Mammary epithelial cell (primary cell): Measurements from ENCODE around the gene LSP1.

Source experiments
- EZH2 ChIP-seq: IDR thresholded peaks from 2 replicates; pipeline ENCODE4 v1.6.1; 2012; ENCODE audit warnings: low read length, inconsistent platforms, borderline replicate concordance
- TF ChIP-seq, protein P1 (sequence below), 2 donors: IDR thresholded peaks in 1 of 2; conservative IDR thresholded peaks in 1 of 2; 2 replicates each; pipeline ENCODE4 v1.5.1; 2011 to 2012; ENCODE audit warnings: inconsistent platforms in 2 of 2, low read length in 2 of 2, mild to moderate bottlenecking in 2 of 2, control low read depth in 1 of 2, low read depth in 1 of 2; ENCODE audit not compliant: insufficient read depth in 1 of 2; ENCODE audit errors: extremely low read depth in 1 of 2

DNA sequence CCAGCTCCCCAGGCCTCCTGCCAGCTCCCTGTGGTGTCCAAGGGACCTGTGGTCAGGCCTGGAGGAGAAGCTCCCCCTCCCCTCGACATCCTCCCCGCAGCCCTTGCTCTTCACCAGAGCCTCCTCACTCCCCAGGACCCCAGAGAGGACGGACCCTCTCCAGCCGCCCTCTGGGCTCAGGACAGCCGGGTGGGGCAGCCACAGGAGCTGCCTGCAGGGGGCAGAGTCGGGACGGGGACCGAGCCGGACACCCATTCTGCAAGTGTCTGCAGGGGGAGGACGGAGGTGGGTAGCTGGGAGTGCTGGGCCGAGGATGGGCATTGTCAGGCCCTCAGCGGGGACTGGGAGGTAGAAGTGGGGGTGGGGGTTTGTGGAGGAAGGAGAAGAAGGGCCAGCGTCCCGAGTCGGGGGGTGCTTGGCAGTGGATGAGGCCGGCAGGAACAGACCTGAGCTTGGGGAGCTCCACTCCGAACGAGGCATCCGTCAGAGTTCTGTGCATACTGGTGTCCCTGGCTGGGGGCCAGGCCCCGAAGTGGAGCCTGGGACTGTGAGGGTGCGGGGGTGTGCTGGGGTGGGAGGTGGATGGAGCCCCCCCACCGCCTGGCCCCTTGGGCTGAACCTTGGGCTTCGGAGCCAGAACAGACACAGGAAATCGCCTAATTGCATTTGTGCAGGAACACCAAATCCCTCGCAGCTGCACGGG, 23.6 kb downstream of the LSP1 start:
- TF ChIP-seq, protein P1, sequence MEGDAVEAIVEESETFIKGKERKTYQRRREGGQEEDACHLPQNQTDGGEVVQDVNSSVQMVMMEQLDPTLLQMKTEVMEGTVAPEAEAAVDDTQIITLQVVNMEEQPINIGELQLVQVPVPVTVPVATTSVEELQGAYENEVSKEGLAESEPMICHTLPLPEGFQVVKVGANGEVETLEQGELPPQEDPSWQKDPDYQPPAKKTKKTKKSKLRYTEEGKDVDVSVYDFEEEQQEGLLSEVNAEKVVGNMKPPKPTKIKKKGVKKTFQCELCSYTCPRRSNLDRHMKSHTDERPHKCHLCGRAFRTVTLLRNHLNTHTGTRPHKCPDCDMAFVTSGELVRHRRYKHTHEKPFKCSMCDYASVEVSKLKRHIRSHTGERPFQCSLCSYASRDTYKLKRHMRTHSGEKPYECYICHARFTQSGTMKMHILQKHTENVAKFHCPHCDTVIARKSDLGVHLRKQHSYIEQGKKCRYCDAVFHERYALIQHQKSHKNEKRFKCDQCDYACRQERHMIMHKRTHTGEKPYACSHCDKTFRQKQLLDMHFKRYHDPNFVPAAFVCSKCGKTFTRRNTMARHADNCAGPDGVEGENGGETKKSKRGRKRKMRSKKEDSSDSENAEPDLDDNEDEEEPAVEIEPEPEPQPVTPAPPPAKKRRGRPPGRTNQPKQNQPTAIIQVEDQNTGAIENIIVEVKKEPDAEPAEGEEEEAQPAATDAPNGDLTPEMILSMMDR (conservative IDR thresholded peaks at IDR 0.05 in 1 of 2, IDR thresholded peaks at IDR 0.05 in 1 of 2; ENCODE audit: extremely low read depth in 1 of 2, insufficient read depth in 1 of 2, low read depth in 1 of 2, low read length in 2 of 2), result peak; percentile 12 to 47
- no peak for TF ChIP-seq EZH2
